Fibroblast of skin of right quadriceps (primary cell): ENCODE measurements around the gene MYO15A.

Experiments used
- DNase-seq: peaks from one replicate; pipeline ENCODE4 v3.0.0-alpha.2; 2013

The MYO15A gene

GRCh38 chr17:18132711-18133110 lies 24.2 kb downstream of the MYO15A start:
- DNase-seq, result no peak

GRCh38 chr17:18136357-18136756 lies 27.8 kb downstream of the MYO15A start:
- DNase-seq, result no peak

GRCh38 chr17:18138065-18138749 lies 29.7 kb downstream of the MYO15A start:
- no peak for DNase-seq

GRCh38 chr17:18139092-18139491 lies 30.5 kb downstream of the MYO15A start:
- no peak for DNase-seq

GRCh38 chr17:18139498-18139897 lies 30.9 kb downstream of the MYO15A start:
- no peak for DNase-seq

- no peak for DNase-seq
Measured at GRCh38 chr17:18139949-18140348, 31.4 kb downstream of the MYO15A start.

GRCh38 chr17:18140648-18141047 lies 32.1 kb downstream of the MYO15A start:
- no peak for DNase-seq

- DNase-seq, result peak; percentile 41
Measured at GRCh38 chr17:18141210-18141803, 32.8 kb downstream of the MYO15A start.

GRCh38 chr17:18142417-18142816 lies 33.9 kb downstream of the MYO15A start:
- DNase-seq, result no peak

- no peak for DNase-seq
Measured at GRCh38 chr17:18143044-18143936, 34.7 kb downstream of the MYO15A start.

GRCh38 chr17:18144261-18144660 lies 35.7 kb downstream of the MYO15A start:
- DNase-seq, result no peak

GRCh38 chr17:18144855-18145254 lies 36.3 kb downstream of the MYO15A start:
- DNase-seq, result no peak

GRCh38 chr17:18145811-18146210 lies 37.3 kb downstream of the MYO15A start:
- DNase-seq, result no peak

GRCh38 chr17:18146259-18146658 lies 37.7 kb downstream of the MYO15A start:
- DNase-seq, result no peak

- no peak for DNase-seq
Measured at GRCh38 chr17:18146980-18147379, 38.4 kb downstream of the MYO15A start.

GRCh38 chr17:18148586-18148985 lies 40.0 kb downstream of the MYO15A start:
- DNase-seq, result no peak

GRCh38 chr17:18151290-18151689 lies 42.7 kb downstream of the MYO15A start:
- DNase-seq, result no peak

GRCh38 chr17:18155179-18155578 lies 46.6 kb downstream of the MYO15A start:
- DNase-seq, result no peak

- DNase-seq, result no peak
Measured at GRCh38 chr17:18156171-18156975, 47.8 kb downstream of the MYO15A start.

- DNase-seq, result no peak
Measured at GRCh38 chr17:18156976-18157280, 48.4 kb downstream of the MYO15A start.

GRCh38 chr17:18157354-18157985 lies 48.9 kb downstream of the MYO15A start:
- no peak for DNase-seq

- DNase-seq, result peak; percentile 78
Measured at GRCh38 chr17:18158022-18158600, 49.6 kb downstream of the MYO15A start.
